DMS53 treated with DMSO at 0.1 percent for 48 hours (cell line): ENCODE results near the gene PLAGL2.
"Not testable (repeated sequence)": the region's sequence is repeated elsewhere in the genome, so short reads cannot be mapped to it uniquely, and the experiment has no call there.

Experiments
- DNase-seq: peaks from one replicate; lab custom pipeline; 2025; ENCODE audit not compliant: unreplicated experiment; lab: John Stamatoyannopoulos, UW

PLAGL2 gene

GRCh38 chr20:32205110-32205842 is 2.3 kb downstream of the PLAGL2 start:
- no peak for DNase-seq

- no peak for DNase-seq
Observed at GRCh38 chr20:32204205-32205109, 3.1 kb downstream of the PLAGL2 start.

GRCh38 chr20:32203356-32204204 is 4.0 kb downstream of the PLAGL2 start:
- no peak for DNase-seq

- no peak for DNase-seq
Observed at GRCh38 chr20:32201977-32202363, 5.6 kb downstream of the PLAGL2 start.

- DNase-seq, result no peak
Observed at GRCh38 chr20:32201296-32201976, 6.1 kb downstream of the PLAGL2 start.

- no peak for DNase-seq
Observed at GRCh38 chr20:32199006-32199405, 8.5 kb downstream of the PLAGL2 start.

GRCh38 chr20:32197136-32197535 is 10.4 kb downstream of the PLAGL2 start:
- not testable (repeated sequence) for DNase-seq

GRCh38 chr20:32196613-32197012 is 10.9 kb downstream of the PLAGL2 start:
- not testable (repeated sequence) for DNase-seq

GRCh38 chr20:32195581-32195980 is 12.0 kb downstream of the PLAGL2 start:
- no peak for DNase-seq

- DNase-seq, result no peak
Observed at GRCh38 chr20:32193996-32194395, 13.5 kb downstream of the PLAGL2 start.

- not testable (repeated sequence) for DNase-seq
Observed at GRCh38 chr20:32193336-32193735, 14.2 kb downstream of the PLAGL2 start.

GRCh38 chr20:32192698-32193097 is 14.8 kb downstream of the PLAGL2 start:
- no peak for DNase-seq

GRCh38 chr20:32191873-32192272 is 15.7 kb downstream of the PLAGL2 start:
- no peak for DNase-seq

GRCh38 chr20:32191422-32191821 is 16.1 kb downstream of the PLAGL2 start:
- DNase-seq, result no peak

GRCh38 chr20:32190616-32191415 is 16.7 kb downstream of the PLAGL2 start:
- no peak for DNase-seq

GRCh38 chr20:32189691-32190615 is 17.6 kb downstream of the PLAGL2 start:
- no peak for DNase-seq

GRCh38 chr20:32189123-32189410 is 18.5 kb downstream of the PLAGL2 start:
- DNase-seq, result no peak

GRCh38 chr20:32188376-32189122 is 19.0 kb downstream of the PLAGL2 start:
- no peak for DNase-seq
